ENCODE data around the gene ELL. TPM values are rescaled to one million over a fixed set of nuclear protein-coding genes. Genes with fewer than 3 reads are reported as not detected.

Gene ELL
- total RNA-seq, 1 donor from 2014 or later, result 23.6 TPM

GRCh38 chr19:18424890-18425514 is 96.9 kb downstream of the ELL start:
- no peak overlapping the region for H3K27ac Mint-ChIP-seq
- no peak overlapping the region for H3K4me3 Mint-ChIP-seq
- intact Hi-C loops (cut with micrococcal nuclease), result no loop called here
- H3K27me3 Mint-ChIP-seq (ENCODE audit: insufficient read depth), result no peaks in the 10 kb centered on the region
- H3K4me1 Mint-ChIP-seq (ENCODE audit: low read depth), result peaks cover 44% of the 10 kb centered on the region
- H3K9me3 Mint-ChIP-seq, result no peaks in the 10 kb centered on the region
- peaks cover 3% of the 10 kb centered on the region for H3K36me3 Mint-ChIP-seq (ENCODE audit: low read depth)
- DNase-seq (ENCODE audit: low spot score), result no peak

GRCh38 chr19:18424122-18424889 is 97.6 kb downstream of the ELL start:
- Mint-ChIP-seq H3K27me3 (ENCODE audit: insufficient read depth) (no peaks in the 10 kb centered on the region), H3K36me3 (ENCODE audit: low read depth) (peaks cover 3% of the 10 kb centered on the region), H3K4me3 (no peak overlapping the region), H3K9me3 (no peaks in the 10 kb centered on the region), H3K27ac (no peak overlapping the region), H3K4me1 (ENCODE audit: low read depth) (peaks cover 44% of the 10 kb centered on the region)
- intact Hi-C loops (cut with micrococcal nuclease), result no loop called here
- no peak for DNase-seq (ENCODE audit: low spot score)

- H3K36me3 Mint-ChIP-seq (ENCODE audit: low read depth), result peaks cover 3% of the 10 kb centered on the region
- H3K27ac Mint-ChIP-seq, result peak overlapping the region; percentile 88
- no peak for DNase-seq (ENCODE audit: low spot score)
- peaks cover 1% of the 10 kb centered on the region for H3K27me3 Mint-ChIP-seq (ENCODE audit: insufficient read depth)
- no peaks in the 10 kb centered on the region for H3K9me3 Mint-ChIP-seq
- peak overlapping the region; percentile 25 for H3K4me3 Mint-ChIP-seq
- peaks cover 49% of the 10 kb centered on the region for H3K4me1 Mint-ChIP-seq (ENCODE audit: low read depth)
- intact Hi-C loops (cut with micrococcal nuclease), result no loop called here
Observed at GRCh38 chr19:18423258-18424020, 98.4 kb downstream of the ELL start.

- peak overlapping the region; percentile 89 for H3K4me3 Mint-ChIP-seq
- no peak for DNase-seq (ENCODE audit: low spot score)
- H3K9me3 Mint-ChIP-seq, result no peaks in the 10 kb centered on the region
- intact Hi-C loops (cut with micrococcal nuclease), result no loop called here
- peaks cover 56% of the 10 kb centered on the region for H3K4me1 Mint-ChIP-seq (ENCODE audit: low read depth)
- peak overlapping the region; percentile 88 for H3K27ac Mint-ChIP-seq
- peaks cover 1% of the 10 kb centered on the region for H3K27me3 Mint-ChIP-seq (ENCODE audit: insufficient read depth)
- peaks cover 3% of the 10 kb centered on the region for H3K36me3 Mint-ChIP-seq (ENCODE audit: low read depth)
Observed at GRCh38 chr19:18422530-18423191, 99.2 kb downstream of the ELL start.

GRCh38 chr19:18421371-18421959 is 100.4 kb downstream of the ELL start:
- peaks cover 5% of the 10 kb centered on the region for H3K27me3 Mint-ChIP-seq (ENCODE audit: insufficient read depth)
- H3K9me3 Mint-ChIP-seq, result no peaks in the 10 kb centered on the region
- intact Hi-C loops (cut with micrococcal nuclease), result loop anchor here (1.0 kb wide), 1 partner anchor 8 kb away; no protein-coding TSS in a partner anchor
- peaks cover 65% of the 10 kb centered on the region for H3K4me1 Mint-ChIP-seq (ENCODE audit: low read depth)
- H3K27ac Mint-ChIP-seq, result peak overlapping the region; percentile 88
- H3K36me3 Mint-ChIP-seq (ENCODE audit: low read depth), result peaks cover 3% of the 10 kb centered on the region
- H3K4me3 Mint-ChIP-seq, result peak overlapping the region; percentile 89
- DNase-seq (ENCODE audit: low spot score), result no peak

GRCh38 chr19:18420930-18421329 is 100.9 kb downstream of the ELL start:
- Mint-ChIP-seq H3K4me3 (peak overlapping the region; percentile 89), H3K4me1 (ENCODE audit: low read depth) (peaks cover 69% of the 10 kb centered on the region), H3K27me3 (ENCODE audit: insufficient read depth) (peaks cover 5% of the 10 kb centered on the region), H3K36me3 (ENCODE audit: low read depth) (peaks cover 3% of the 10 kb centered on the region), H3K9me3 (no peaks in the 10 kb centered on the region), H3K27ac (peak overlapping the region; percentile 88)
- intact Hi-C loops (cut with micrococcal nuclease), result loop anchor here (1.0 kb wide), 1 partner anchor 8 kb away; no protein-coding TSS in a partner anchor
- no peak for DNase-seq (ENCODE audit: low spot score)

GRCh38 chr19:18419699-18420460 is 102.0 kb downstream of the ELL start:
- peaks cover 73% of the 10 kb centered on the region for H3K4me1 Mint-ChIP-seq (ENCODE audit: low read depth)
- intact Hi-C loops (cut with micrococcal nuclease), result loop anchor here (2.0 to 5.0 kb wide), 5 partner anchors 128 to 499 kb away; partner anchors contain the start of genes COPE, DDX49 and MPV17L2
- no peaks in the 10 kb centered on the region for H3K9me3 Mint-ChIP-seq
- peak overlapping the region; percentile 89 for H3K4me3 Mint-ChIP-seq
- H3K27ac Mint-ChIP-seq, result peak overlapping the region; percentile 75
- DNase-seq (ENCODE audit: low spot score), result no peak
- H3K27me3 Mint-ChIP-seq (ENCODE audit: insufficient read depth), result peaks cover 5% of the 10 kb centered on the region
- H3K36me3 Mint-ChIP-seq (ENCODE audit: low read depth), result peaks cover 4% of the 10 kb centered on the region

GRCh38 chr19:18419195-18419698 is 102.6 kb downstream of the ELL start, which contains the start of gene SSBP4:
SSBP4 (plus strand) TSS chr19:18419398; CDS start chr19:18419649, 251 bp downstream.
- Mint-ChIP-seq H3K27ac (peak within 1 kb of the TSS; percentile 82), H3K27me3 (ENCODE audit: insufficient read depth) (peaks cover 5% of the 10 kb centered on the region), H3K4me1 (ENCODE audit: low read depth) (peaks cover 78% of the 10 kb centered on the region), H3K4me3 (peak within 1 kb of the TSS; percentile 89), H3K9me3 (no peaks in the 10 kb centered on the region), H3K36me3 (ENCODE audit: low read depth) (peaks cover 4% of the 10 kb centered on the region)
- intact Hi-C loops (cut with micrococcal nuclease), result loop anchor here (2.0 to 5.0 kb wide), 5 partner anchors 127 to 500 kb away; partner anchors contain the start of genes COPE, DDX49 and MPV17L2
- DNase-seq (ENCODE audit: low spot score), result peak; percentile 75

GRCh38 chr19:18418483-18419194 is 103.2 kb downstream of the ELL start:
- Mint-ChIP-seq H3K27me3 (ENCODE audit: insufficient read depth) (peaks cover 5% of the 10 kb centered on the region), H3K9me3 (no peaks in the 10 kb centered on the region)
- DNase-seq (ENCODE audit: low spot score), result no peak

GRCh38 chr19:18418029-18418482 is 103.8 kb downstream of the ELL start:
- peak overlapping the region; percentile 82 for H3K27ac Mint-ChIP-seq

More at GRCh38 chr19:18418483-18419194, 103.2 kb downstream of the ELL start:
- H3K36me3 Mint-ChIP-seq (ENCODE audit: low read depth), result peaks cover 4% of the 10 kb centered on the region
- peak overlapping the region; percentile 82 for H3K4me3 Mint-ChIP-seq
- intact Hi-C loops (cut with micrococcal nuclease), result loop anchor here (2.0 to 5.0 kb wide), 5 partner anchors 126 to 500 kb away; partner anchors contain the start of genes COPE, DDX49 and MPV17L2
- H3K4me1 Mint-ChIP-seq (ENCODE audit: low read depth), result peaks cover 76% of the 10 kb centered on the region
- peak overlapping the region; percentile 82 for H3K27ac Mint-ChIP-seq

More at GRCh38 chr19:18418029-18418482, 103.8 kb downstream of the ELL start:
- H3K36me3 Mint-ChIP-seq (ENCODE audit: low read depth), result peaks cover 4% of the 10 kb centered on the region
- H3K4me3 Mint-ChIP-seq, result peak overlapping the region; percentile 82
- no peak for DNase-seq (ENCODE audit: low spot score)
- H3K9me3 Mint-ChIP-seq, result no peaks in the 10 kb centered on the region
- H3K4me1 Mint-ChIP-seq (ENCODE audit: low read depth), result peaks cover 74% of the 10 kb centered on the region
- intact Hi-C loops (cut with micrococcal nuclease), result loop anchor here (2.0 to 5.0 kb wide), 5 partner anchors 126 to 501 kb away; partner anchors contain the start of genes COPE, DDX49 and MPV17L2
- peaks cover 5% of the 10 kb centered on the region for H3K27me3 Mint-ChIP-seq (ENCODE audit: insufficient read depth)

Data from activated T-helper 1 cell treated with anti-CD3 and anti-CD28 coated beads, Interleukin-12 subunit alpha, Interleukin-12 subunit beta, Interleukin-2, Interleukin-4 antibody, amounts not matched to agents 30 ng/mL and 10 ng/mL and 1 ng/mL, durations not matched to agents 14 hours and 24 hours and 36 hours (primary cell).